Prostate gland (tissue), 2 donors: ENCODE measurements around the gene CMC4.

Source experiments
- POLR2AphosphoS5 ChIP-seq: sonication (generic); formaldehyde crosslinking; IDR thresholded peaks from one replicate; pipeline ENCODE4 v1.6.1; 2017; ENCODE audit warnings: antibody characterized with exemption
- TF ChIP-seq, protein P1 (sequence below), 4 experiments: fragments of 200-600 bp in 2 of 4; fragments of 450-650 bp in 2 of 4; sonication (generic) in 2 of 4; IDR thresholded peaks; 1 replicate in 3 of 4; 2 replicates in 1 of 4; pipeline ENCODE4 v1.5.1; 2016 to 2019; ENCODE audit warnings: antibody characterized with exemption in 4 of 4, mild to moderate bottlenecking in 2 of 4, moderate library complexity in 2 of 4

- no peak for TF ChIP-seq POLR2AphosphoS5
- TF ChIP-seq, protein P1, sequence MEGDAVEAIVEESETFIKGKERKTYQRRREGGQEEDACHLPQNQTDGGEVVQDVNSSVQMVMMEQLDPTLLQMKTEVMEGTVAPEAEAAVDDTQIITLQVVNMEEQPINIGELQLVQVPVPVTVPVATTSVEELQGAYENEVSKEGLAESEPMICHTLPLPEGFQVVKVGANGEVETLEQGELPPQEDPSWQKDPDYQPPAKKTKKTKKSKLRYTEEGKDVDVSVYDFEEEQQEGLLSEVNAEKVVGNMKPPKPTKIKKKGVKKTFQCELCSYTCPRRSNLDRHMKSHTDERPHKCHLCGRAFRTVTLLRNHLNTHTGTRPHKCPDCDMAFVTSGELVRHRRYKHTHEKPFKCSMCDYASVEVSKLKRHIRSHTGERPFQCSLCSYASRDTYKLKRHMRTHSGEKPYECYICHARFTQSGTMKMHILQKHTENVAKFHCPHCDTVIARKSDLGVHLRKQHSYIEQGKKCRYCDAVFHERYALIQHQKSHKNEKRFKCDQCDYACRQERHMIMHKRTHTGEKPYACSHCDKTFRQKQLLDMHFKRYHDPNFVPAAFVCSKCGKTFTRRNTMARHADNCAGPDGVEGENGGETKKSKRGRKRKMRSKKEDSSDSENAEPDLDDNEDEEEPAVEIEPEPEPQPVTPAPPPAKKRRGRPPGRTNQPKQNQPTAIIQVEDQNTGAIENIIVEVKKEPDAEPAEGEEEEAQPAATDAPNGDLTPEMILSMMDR (IDR thresholded peaks at IDR 0.05), result no peak
These were observed 17.3 kb downstream of the CMC4 start for GRCh38 chrX:155053656-155054055.
